Heart left ventricle (tissue), 13 donors: Measurements from ENCODE around the gene SLC6A7.

ENCODE experiments used
- POLR2A ChIP-seq, 2 donors: fragments of 450-650 bp; IDR thresholded peaks; one replicate each; pipeline ENCODE4 v1.6.1; 2017; ENCODE audit warnings: antibody characterized with exemption in 2 of 2, mild to moderate bottlenecking in 2 of 2, moderate library complexity in 2 of 2
- TF ChIP-seq, protein P1 (sequence below), 12 donors: fragments of 200-600 bp; sonication (generic) in 4 of 12; IDR thresholded peaks; one replicate each; pipeline versions ENCODE4 v1.5.0 to v1.8.0; 2018 to 2022; ENCODE audit warnings: antibody characterized with exemption in 12 of 12, mild to moderate bottlenecking in 5 of 12
- donor health status: ischemic (EF 13 %, LVEDD 7.1; RV severe dilation, severe dysfunction).
- donor health status: DM: no; HTN: yes; CAD: no.
- donor health status: DM: no; HTN: no; CAD: no.
- donor health status: ischemic (EF 25% LVEDD 6.9; RV normal size, moderate dysfunction).
- donor health status: ischemic (EF 25% LVEDD 5.7; RV mildly dilated, moderate dysfunction).
- donor health status: ischemic (EF 35%, LVEDD 5.7; RV mildly dilated, moderate dysfunction).
- donor health status: nonischemic (EF 11% LVEDD 7.7; RV severe dilation, severe dysfunction).
- donor health status: DM: yes; HTN: yes; CAD: no.
- donor health status: PGD.
- donor health status: ischemic (EF 29% LVEDD 5.4; RV normal size, mild dysfunction).
- donor health status: nonischemic (EF 23%, LVEDD 6.1; RV moderate dilation, normal function).

DNA sequence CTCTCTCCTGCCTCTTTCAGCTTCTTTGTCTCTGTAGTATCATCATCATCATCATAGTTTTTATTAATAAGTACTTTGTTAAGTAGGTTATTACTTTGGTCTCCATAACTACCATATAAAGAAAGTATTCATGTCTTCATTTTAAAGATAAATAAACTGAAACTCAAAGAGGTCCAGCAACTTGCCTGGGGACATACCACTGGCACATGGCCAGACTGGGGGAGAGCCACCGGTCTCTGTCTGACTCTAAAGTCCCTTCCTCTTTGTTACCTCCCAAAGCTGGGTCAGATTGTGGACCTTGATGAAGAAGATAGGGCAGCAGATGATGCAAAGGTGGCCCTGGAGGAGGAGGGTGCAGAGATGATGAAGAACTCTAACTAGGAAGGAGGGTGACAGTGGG is 14.8 kb upstream of the SLC6A7 start:
- TF ChIP-seq, protein P1, sequence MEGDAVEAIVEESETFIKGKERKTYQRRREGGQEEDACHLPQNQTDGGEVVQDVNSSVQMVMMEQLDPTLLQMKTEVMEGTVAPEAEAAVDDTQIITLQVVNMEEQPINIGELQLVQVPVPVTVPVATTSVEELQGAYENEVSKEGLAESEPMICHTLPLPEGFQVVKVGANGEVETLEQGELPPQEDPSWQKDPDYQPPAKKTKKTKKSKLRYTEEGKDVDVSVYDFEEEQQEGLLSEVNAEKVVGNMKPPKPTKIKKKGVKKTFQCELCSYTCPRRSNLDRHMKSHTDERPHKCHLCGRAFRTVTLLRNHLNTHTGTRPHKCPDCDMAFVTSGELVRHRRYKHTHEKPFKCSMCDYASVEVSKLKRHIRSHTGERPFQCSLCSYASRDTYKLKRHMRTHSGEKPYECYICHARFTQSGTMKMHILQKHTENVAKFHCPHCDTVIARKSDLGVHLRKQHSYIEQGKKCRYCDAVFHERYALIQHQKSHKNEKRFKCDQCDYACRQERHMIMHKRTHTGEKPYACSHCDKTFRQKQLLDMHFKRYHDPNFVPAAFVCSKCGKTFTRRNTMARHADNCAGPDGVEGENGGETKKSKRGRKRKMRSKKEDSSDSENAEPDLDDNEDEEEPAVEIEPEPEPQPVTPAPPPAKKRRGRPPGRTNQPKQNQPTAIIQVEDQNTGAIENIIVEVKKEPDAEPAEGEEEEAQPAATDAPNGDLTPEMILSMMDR (IDR thresholded peaks at IDR 0.05), result no peak
- TF ChIP-seq POLR2A (IDR thresholded peaks at IDR 0.05), result no peak
